ENCODE measurements around the gene BMP10.

The BMP10 gene

DNA sequence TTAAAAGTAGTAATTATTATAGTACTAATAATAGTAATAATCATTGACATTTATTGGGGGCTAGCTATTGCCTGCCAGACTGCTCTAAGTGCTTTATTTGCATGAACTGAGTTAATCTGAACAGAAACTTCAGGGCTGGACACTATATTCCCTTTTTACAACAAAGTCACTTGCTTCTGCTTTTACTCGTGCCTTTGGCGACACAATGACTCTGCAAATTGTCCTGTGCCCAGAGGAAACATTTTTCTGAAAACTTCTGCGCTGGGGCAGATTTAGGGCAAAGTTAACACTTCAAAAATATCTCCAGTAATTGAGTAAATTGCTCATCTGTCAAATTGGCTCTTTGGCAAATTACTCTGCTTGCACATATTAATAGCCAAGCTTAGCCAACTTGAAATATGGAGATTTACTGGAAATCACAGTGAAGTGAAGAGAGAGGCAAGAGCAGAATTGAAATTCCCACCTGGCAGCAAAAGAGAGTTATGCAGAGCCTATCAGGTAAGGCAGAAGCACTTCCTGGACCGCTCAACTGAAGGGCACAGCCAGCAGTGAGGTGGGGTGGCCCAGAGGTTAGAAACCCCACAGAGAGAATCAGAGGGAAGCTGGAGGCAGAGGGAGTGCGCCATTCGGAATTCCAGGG, 36.3 kb downstream of the BMP10 start:
- no peak overlapping the region for H3K4me3 ChIP-seq (ENCODE audit: low read depth, low read length)
- TF ChIP-seq, protein P1, sequence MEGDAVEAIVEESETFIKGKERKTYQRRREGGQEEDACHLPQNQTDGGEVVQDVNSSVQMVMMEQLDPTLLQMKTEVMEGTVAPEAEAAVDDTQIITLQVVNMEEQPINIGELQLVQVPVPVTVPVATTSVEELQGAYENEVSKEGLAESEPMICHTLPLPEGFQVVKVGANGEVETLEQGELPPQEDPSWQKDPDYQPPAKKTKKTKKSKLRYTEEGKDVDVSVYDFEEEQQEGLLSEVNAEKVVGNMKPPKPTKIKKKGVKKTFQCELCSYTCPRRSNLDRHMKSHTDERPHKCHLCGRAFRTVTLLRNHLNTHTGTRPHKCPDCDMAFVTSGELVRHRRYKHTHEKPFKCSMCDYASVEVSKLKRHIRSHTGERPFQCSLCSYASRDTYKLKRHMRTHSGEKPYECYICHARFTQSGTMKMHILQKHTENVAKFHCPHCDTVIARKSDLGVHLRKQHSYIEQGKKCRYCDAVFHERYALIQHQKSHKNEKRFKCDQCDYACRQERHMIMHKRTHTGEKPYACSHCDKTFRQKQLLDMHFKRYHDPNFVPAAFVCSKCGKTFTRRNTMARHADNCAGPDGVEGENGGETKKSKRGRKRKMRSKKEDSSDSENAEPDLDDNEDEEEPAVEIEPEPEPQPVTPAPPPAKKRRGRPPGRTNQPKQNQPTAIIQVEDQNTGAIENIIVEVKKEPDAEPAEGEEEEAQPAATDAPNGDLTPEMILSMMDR (IDR thresholded peaks at IDR 0.05; ENCODE audit: low read depth, low read length, missing control alignments), result no peak
- no peak for DNase-seq (ENCODE audit: low read depth)

DNA sequence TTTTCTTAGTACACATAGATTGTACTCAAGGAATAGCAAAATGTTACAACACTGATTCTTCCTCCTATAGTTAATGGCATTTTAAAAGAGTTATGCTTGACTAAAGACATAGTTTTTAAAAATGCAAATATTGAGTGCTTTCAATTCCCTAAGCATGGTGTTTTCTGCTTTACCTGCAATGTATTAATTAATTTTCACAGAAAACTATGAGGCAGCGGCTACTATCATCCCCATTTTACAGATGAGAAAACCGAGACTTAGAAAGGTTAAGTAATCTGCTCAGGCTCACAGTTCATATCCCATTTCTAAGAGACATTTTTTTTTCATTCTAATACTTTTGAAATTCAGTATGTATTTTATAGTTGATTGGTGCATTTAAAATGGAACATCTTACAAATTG, 38.0 kb downstream of the BMP10 start:
- no peak overlapping the region for H3K4me3 ChIP-seq (ENCODE audit: low read depth, low read length)
- TF ChIP-seq, protein P1 (IDR thresholded peaks at IDR 0.05; ENCODE audit: low read depth, low read length, missing control alignments), result no peak
- DNase-seq (ENCODE audit: low read depth), result no peak

GRCh38 chr2:68832233-68832869, 38.8 kb downstream of the BMP10 start:
- DNase-seq (ENCODE audit: low read depth), result peak; percentile 29
- TF ChIP-seq, protein P1 (IDR thresholded peaks at IDR 0.05; ENCODE audit: low read depth, low read length, missing control alignments), result no peak
- H3K4me3 ChIP-seq (ENCODE audit: low read depth, low read length), result no peak overlapping the region

DNA sequence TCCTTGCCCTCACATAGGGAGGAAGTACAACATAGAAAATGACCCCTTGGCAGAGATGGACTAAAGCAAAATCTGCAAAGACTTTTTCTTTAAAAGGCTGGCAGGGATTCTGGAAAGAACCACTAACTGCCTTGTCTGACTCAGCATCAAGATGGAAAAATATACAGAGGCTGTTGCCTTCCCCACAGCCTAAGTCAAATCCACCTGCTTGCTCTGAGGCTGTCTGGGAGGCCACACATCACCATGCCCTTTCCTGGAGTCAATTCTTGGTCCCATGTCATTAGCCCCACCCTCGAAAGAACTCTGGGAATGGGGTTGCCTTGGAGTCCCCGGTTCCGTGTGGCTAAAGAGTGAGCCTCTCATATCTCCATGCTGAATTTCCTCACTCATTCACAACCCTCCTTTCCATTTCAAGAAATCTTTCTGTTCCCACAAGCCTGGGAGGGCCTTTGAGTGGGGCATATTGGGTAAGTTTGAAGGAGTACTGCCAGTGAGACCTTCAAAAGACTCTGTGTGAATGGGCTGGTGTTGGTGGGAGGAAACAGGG, 39.4 kb downstream of the BMP10 start:
- no peak overlapping the region for H3K4me3 ChIP-seq (ENCODE audit: low read depth, low read length)
- DNase-seq (ENCODE audit: low read depth), result no peak
- TF ChIP-seq, protein P1 (IDR thresholded peaks at IDR 0.05; ENCODE audit: low read depth, low read length, missing control alignments), result no peak

- no peak for DNase-seq (ENCODE audit: low read depth)
- TF ChIP-seq, protein P1 (IDR thresholded peaks at IDR 0.05; ENCODE audit: low read depth, low read length, missing control alignments), result no peak
- H3K4me3 ChIP-seq (ENCODE audit: low read depth, low read length), result no peak overlapping the region
Measured at GRCh38 chr2:68829749-68830148, 41.4 kb downstream of the BMP10 start.

DNA sequence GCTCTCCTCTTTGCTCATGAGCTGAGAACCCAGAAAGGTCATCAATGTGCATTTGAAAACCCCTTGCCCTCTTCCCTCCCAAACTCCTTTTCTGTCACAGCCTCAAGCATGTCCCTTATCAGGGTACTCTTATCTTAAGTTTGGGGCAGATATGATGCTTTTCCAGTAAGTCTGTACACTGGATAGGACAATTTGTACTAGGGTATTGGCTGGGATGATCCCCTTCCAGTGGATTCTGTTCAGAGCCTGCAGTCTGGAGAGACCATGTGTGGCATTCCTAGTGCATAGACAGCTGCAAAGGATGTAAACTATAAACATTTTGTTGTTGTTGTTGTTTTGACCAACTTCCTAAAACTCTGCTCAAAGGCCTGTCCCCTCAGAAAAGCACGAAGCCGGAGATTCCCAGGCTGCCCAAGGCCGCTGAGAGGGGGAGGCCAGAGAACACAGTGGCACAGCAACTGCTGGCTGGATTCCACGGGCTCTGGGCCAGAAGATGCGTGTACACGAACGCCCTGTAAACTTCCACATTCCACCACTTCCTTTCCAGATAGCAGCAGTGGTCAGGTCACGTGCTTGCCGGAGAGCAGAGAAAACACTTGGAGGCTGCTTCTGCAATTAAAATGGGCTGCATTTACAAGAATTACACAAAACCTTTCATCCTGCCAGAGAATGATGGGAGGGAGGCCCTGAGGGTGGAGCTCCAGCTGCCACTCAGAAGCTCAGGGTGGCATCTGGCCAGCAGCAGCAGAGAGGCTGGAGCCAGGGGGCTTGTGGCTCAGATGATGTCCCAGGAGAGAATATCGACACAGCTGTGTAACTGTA, 42.1 kb downstream of the BMP10 start:
- TF ChIP-seq, protein P1 (IDR thresholded peaks at IDR 0.05; ENCODE audit: low read depth, low read length, missing control alignments), result no peak
- no peak for DNase-seq (ENCODE audit: low read depth)
- H3K4me3 ChIP-seq (ENCODE audit: low read depth, low read length), result no peak overlapping the region
